Peyer's patch (tissue), 4 donors: Measurements from ENCODE around the gene PACRG. TPM values are rescaled to one million over a fixed set of nuclear protein-coding genes. Genes with fewer than 3 reads are reported as not detected.

Experiments
- DNase-seq, 3 donors: peaks; one replicate each; pipeline ENCODE4 v3.0.0-alpha.2; 2017 to 2019
- H3K27ac ChIP-seq, 4 donors: fragments of 200-600 bp; sonication (generic); one replicate each; pipeline ENCODE4 v1.5.1; 2016 to 2019
- H3K27me3 ChIP-seq, 2 donors: fragments of 200-600 bp; sonication (generic); one replicate each; pipeline ENCODE4 v1.5.1; 2019
- H3K36me3 ChIP-seq, 3 donors: fragments of 200-600 bp; sonication (generic); one replicate each; pipeline ENCODE4 v1.5.1; 2016 to 2019
- H3K4me1 ChIP-seq, 4 donors: fragments of 200-600 bp; sonication (generic); one replicate each; pipeline ENCODE4 v1.5.1; 2016 to 2019
- H3K4me3 ChIP-seq, 4 donors: fragments of 200-600 bp; sonication (generic); 1 replicate in 3 of 4; 2 replicates in 1 of 4; pipeline ENCODE4 v1.5.1; 2016 to 2019; ENCODE audit warnings: mild to moderate bottlenecking in 1 of 4
- H3K9me3 ChIP-seq, 4 donors: fragments of 200-600 bp; sonication (generic); one replicate each; pipeline ENCODE4 v1.5.1; 2016 to 2019; ENCODE audit warnings: mild to moderate bottlenecking in 1 of 4
- CTCF ChIP-seq, 6 experiments: fragments of 450-650 bp in 4 of 6; fragments of 200-600 bp in 2 of 6; sonication (generic) in 1 of 6; IDR thresholded peaks; one replicate each; pipeline ENCODE4 v1.5.1; 2017 to 2019; ENCODE audit warnings: antibody characterized with exemption in 6 of 6, mild to moderate bottlenecking in 3 of 6, moderate library complexity in 1 of 6
- POLR2A ChIP-seq, 2 donors: fragments of 450-650 bp; IDR thresholded peaks; one replicate each; pipeline ENCODE4 v1.5.1; 2017; ENCODE audit warnings: antibody characterized with exemption in 2 of 2, mild to moderate bottlenecking in 2 of 2, moderate library complexity in 2 of 2
- total RNA-seq, 4 donors: library from RNA; depleted of rRNA; stranded (reverse); fragments of >200 nt; gene quantifications; one replicate each; pipeline ENCODE4 v1.1.0, GENCODE V29; 2016

PACRG gene
- total RNA-seq, 4 donors from 2014 or later = 0.76 to 2.5 TPM; not detected in 2

- Histone ChIP-seq H3K4me3 (no peak overlapping the region), H3K27ac (no peak overlapping the region), H3K9me3 (peaks cover 0 to 4% (median 0%) of the 10 kb centered on the region in 4 donors), H3K36me3 (no peaks in the 10 kb centered on the region), H3K4me1 (no peaks in the 10 kb centered on the region), H3K27me3 (no peaks in the 10 kb centered on the region)
- TF ChIP-seq POLR2A (IDR thresholded peaks at IDR 0.05) = no peak
- no peak for TF ChIP-seq CTCF (IDR thresholded peaks at IDR 0.05)
- no peak for DNase-seq
Observed at GRCh38 chr6:163094881-163095280, 367.1 kb downstream of the PACRG start.

GRCh38 chr6:163095401-163095800, 367.6 kb downstream of the PACRG start:
- Histone ChIP-seq H3K4me1 (no peaks in the 10 kb centered on the region), H3K27me3 (no peaks in the 10 kb centered on the region), H3K36me3 (no peaks in the 10 kb centered on the region), H3K27ac (no peak overlapping the region), H3K9me3 (peaks cover 0 to 4% (median 0%) of the 10 kb centered on the region in 4 donors), H3K4me3 (no peak overlapping the region)
- TF ChIP-seq CTCF (IDR thresholded peaks at IDR 0.05) = no peak
- no peak for TF ChIP-seq POLR2A (IDR thresholded peaks at IDR 0.05)
- no peak for DNase-seq

GRCh38 chr6:163098827-163099479, 371.2 kb downstream of the PACRG start:
- no peak for DNase-seq
- TF ChIP-seq CTCF (IDR thresholded peaks at IDR 0.05) = no peak
- TF ChIP-seq POLR2A (IDR thresholded peaks at IDR 0.05) = no peak
- no peaks in the 10 kb centered on the region for H3K27me3 ChIP-seq

GRCh38 chr6:163099621-163100171, 371.9 kb downstream of the PACRG start:
- TF ChIP-seq CTCF (IDR thresholded peaks at IDR 0.05) (no peak), POLR2A (IDR thresholded peaks at IDR 0.05) (no peak)
- H3K36me3 ChIP-seq = no peaks in the 10 kb centered on the region
- H3K4me1 ChIP-seq = no peaks in the 10 kb centered on the region
- DNase-seq = no peak
- peaks cover 0 to 4% (median 0%) of the 10 kb centered on the region in 4 donors for H3K9me3 ChIP-seq
- H3K4me3 ChIP-seq = no peak overlapping the region
- H3K27me3 ChIP-seq = no peaks in the 10 kb centered on the region
- H3K27ac ChIP-seq = no peak overlapping the region

More at GRCh38 chr6:163098827-163099479, 371.2 kb downstream of the PACRG start:
- Histone ChIP-seq H3K4me3 (no peak overlapping the region), H3K36me3 (no peaks in the 10 kb centered on the region), H3K9me3 (peaks cover 0 to 4% (median 0%) of the 10 kb centered on the region in 4 donors), H3K4me1 (no peaks in the 10 kb centered on the region), H3K27ac (no peak overlapping the region)

- no peaks in the 10 kb centered on the region for H3K36me3 ChIP-seq
- H3K4me1 ChIP-seq = no peaks in the 10 kb centered on the region
- no peak for DNase-seq
- no peak overlapping the region for H3K4me3 ChIP-seq
- no peak for TF ChIP-seq POLR2A (IDR thresholded peaks at IDR 0.05)
- no peak for TF ChIP-seq CTCF (IDR thresholded peaks at IDR 0.05)
- H3K27me3 ChIP-seq = no peaks in the 10 kb centered on the region
- H3K9me3 ChIP-seq = peaks cover 0 to 4% (median 0%) of the 10 kb centered on the region in 4 donors
- no peak overlapping the region for H3K27ac ChIP-seq
Observed at GRCh38 chr6:163100259-163100658, 372.5 kb downstream of the PACRG start.
